Endothelial cell of umbilical vein (primary cell): Measurements from ENCODE around the gene PUS3. TPM values are rescaled to one million over a fixed set of nuclear protein-coding genes. Genes with fewer than 3 reads are reported as not detected.

Experiments used
- BruUV-seq: library from RNA; stranded (reverse); fragments of 400-500 nt; replicated peaks from 2 replicates; lab custom pipeline; 2021; lab: Mats Ljungman, UMichigan
- CTCF ChIA-PET: fragments of 300-600, 350-600 bp; sonication (Branson Sonifier 250); formaldehyde crosslinking; loops from one replicate; lab custom pipeline; 2021; ENCODE audit warnings: antibody characterized with exemption, inconsistent platforms; lab: Charles Lee
- POLR2A ChIA-PET: fragments of 300-600, 350-600 bp; sonication (Branson Sonifier 250); formaldehyde crosslinking; loops from one replicate; lab custom pipeline; 2021; ENCODE audit warnings: antibody characterized with exemption, inconsistent platforms; lab: Charles Lee
- DNase-seq: peaks from one replicate; pipeline ENCODE4 v3.0.0-alpha.2; 2011; ENCODE audit warnings: low read depth, low spot score
- FAIRE-seq: peaks from 2 replicates; lab custom pipeline; 2011; peaks lifted over from hg19 to GRCh38; lab: Jason Lieb, UNC
- H2AFZ ChIP-seq: 2 replicates; pipeline ENCODE4 v1.6.0; 2012; ENCODE audit warnings: low read depth, low read length, control low read depth, inconsistent platforms
- H3K27ac ChIP-seq: 2 replicates; pipeline ENCODE4 v1.5.1; 2011; ENCODE audit warnings: low read depth, mild to moderate bottlenecking, control low read depth, low read length, moderate library complexity; ENCODE audit not compliant: insufficient read depth
- H3K27me3 ChIP-seq, 2 experiments: 2 replicates each; pipeline versions ENCODE4 v1.6.0 to v1.6.1; 2011; ENCODE audit warnings: low read length in 2 of 2, mixed read lengths in 1 of 2; ENCODE audit not compliant: control insufficient read depth in 2 of 2, insufficient read depth in 2 of 2
- H3K36me3 ChIP-seq, 2 experiments: 2 replicates in 1 of 2; 3 replicates in 1 of 2; pipeline ENCODE4 v1.5.1; 2011; ENCODE audit warnings: low read length in 2 of 2, mild to moderate bottlenecking in 1 of 2, moderate library complexity in 1 of 2; ENCODE audit not compliant: control insufficient read depth in 2 of 2, insufficient read depth in 2 of 2; ENCODE audit errors: extremely low read depth in 1 of 2
- H3K4me1 ChIP-seq: 3 replicates; pipeline ENCODE4 v1.5.1; 2011; ENCODE audit warnings: mild to moderate bottlenecking, low read length; ENCODE audit not compliant: control insufficient read depth, insufficient read depth; ENCODE audit errors: extremely low read depth
- H3K4me2 ChIP-seq: 2 replicates; pipeline ENCODE4 v1.6.1; 2011; ENCODE audit warnings: low read length, control low read depth, mixed read lengths; ENCODE audit not compliant: insufficient read depth
- H3K4me3 ChIP-seq, 3 experiments: fragments of 200-600 bp in 1 of 3; sonication (generic), shearing (Covaris generic) in 1 of 3; replicated peaks in 1 of 3; 2 replicates each; pipeline ENCODE4 v1.5.1; 2011 to 2016; ENCODE audit warnings: control low read depth in 3 of 3, low read length in 3 of 3, mild to moderate bottlenecking in 2 of 3, inconsistent platforms in 1 of 3, low read depth in 1 of 3, moderate library complexity in 1 of 3; ENCODE audit not compliant: insufficient read depth in 1 of 3
- H3K79me2 ChIP-seq: 2 replicates; pipeline ENCODE4 v1.6.0; 2012; ENCODE audit warnings: low read length, inconsistent platforms; ENCODE audit not compliant: control insufficient read depth, insufficient read depth
- H3K9ac ChIP-seq: replicated peaks from 2 replicates; pipeline ENCODE3; 2011; ENCODE audit warnings: low read length, control low read depth; ENCODE audit not compliant: insufficient read depth; ENCODE audit errors: extremely low read depth
- H3K9me1 ChIP-seq: replicated peaks from 3 replicates; pipeline ENCODE4 v1.6.0; 2011; ENCODE audit warnings: mild to moderate bottlenecking, low read length; ENCODE audit not compliant: control insufficient read depth, insufficient read depth; ENCODE audit errors: extremely low read depth
- H3K9me3 ChIP-seq: replicated peaks from 2 replicates; pipeline ENCODE4 v1.5.1; 2012; ENCODE audit warnings: low read length, inconsistent platforms; ENCODE audit not compliant: control insufficient read depth, insufficient read depth
- H4K20me1 ChIP-seq: replicated peaks from 2 replicates; pipeline ENCODE3; 2011; ENCODE audit warnings: mild to moderate bottlenecking, low read length; ENCODE audit not compliant: control insufficient read depth, insufficient read depth; ENCODE audit errors: extremely low read depth
- EZH2 ChIP-seq: IDR thresholded peaks from 2 replicates; pipeline ENCODE4 v1.6.1; 2012; ENCODE audit warnings: borderline replicate concordance, low read depth, mild to moderate bottlenecking, moderate library complexity, low read length, inconsistent platforms; ENCODE audit not compliant: severe bottlenecking
- GATA2 ChIP-seq: IDR thresholded peaks from 2 replicates; pipeline ENCODE4 v1.7.0; 2011; ENCODE audit warnings: low read depth, mild to moderate bottlenecking, moderate library complexity, mixed read lengths, low read length; ENCODE audit not compliant: insufficient read length, insufficient read depth
- MYC ChIP-seq: IDR thresholded peaks from one replicate; pipeline ENCODE4 v1.6.1; 2011; ENCODE audit warnings: mild to moderate bottlenecking, low read depth, low read length
- dilution Hi-C: fragments of 300-500 bp; cut with MboI; formaldehyde crosslinking; loops from one replicate; pipeline ENCODE4 v1.15.0; 2019; ENCODE audit warnings: low sequenced_read_pairs; ENCODE audit not compliant: extremely low pct_ligation_motif_present
- intact Hi-C: fragments of 100-400 bp; cut with micrococcal nuclease; formaldehyde crosslinking; loops from one replicate; pipeline ENCODE4 v1.10.0; 2022
- polyA plus RNA-seq, 4 experiments: library from polyadenylated mRNA; depleted of rRNA in 3 of 4; stranded (reverse) in 3 of 4; unstranded in 1 of 4; fragments of >200 nt; gene quantifications; 2 replicates each; pipeline versions ENCODE4 v1.2.1 to v1.2.3, GENCODE V29; 2011 to 2012; ENCODE audit warnings: missing spikeins in 1 of 4
- total RNA-seq: library from RNA; stranded (reverse); gene quantifications from 2 replicates; pipeline ENCODE4 v1.2.3, GENCODE V29; 2021

Gene PUS3
- total and polyA plus RNA-seq, 2 donors (not counting 3 experiments of a cell fraction or from before 2014, with no cell fraction given), result 5.1 to 10.3 TPM

- DNase-seq (no peak), FAIRE-seq (no peak)
- Histone ChIP-seq H2AFZ (no peak within 1 kb of the TSS), H3K4me1 (peaks cover 8% of the 10 kb centered on the region), H3K9me1 (no peaks in the 10 kb centered on the region), H3K79me2 (peaks cover 19% of the 10 kb centered on the region), H3K27me3 (peaks cover 17 to 24% of the 10 kb centered on the region in 2 experiments), H3K4me3 (peak within 1 kb of the TSS in 1 of 3 experiments; percentile 88), H4K20me1 (no peaks in the 10 kb centered on the region), H3K36me3 (peaks cover 4 to 9% of the 10 kb centered on the region in 2 experiments), H3K9me3 (no peaks in the 10 kb centered on the region), H3K4me2 (peak within 1 kb of the TSS; percentile 70), H3K9ac (no peak within 1 kb of the TSS), H3K27ac (no peak within 1 kb of the TSS)
- TF ChIP-seq GATA2 (no peak), MYC (no peak), EZH2 (peak; percentile 77)
- ChIA-PET POLR2A (interaction anchor here (0.7 kb wide), 1 partner anchor 14 kb away, joined by 3 read pairs; no protein-coding TSS in a partner anchor), CTCF (interaction anchor here (1.2 to 2.0 kb wide), 3 partner anchors 17 to 290 kb away, joined by 4 to 18 read pairs (median 9); partner anchors contain the start of gene HYLS1)
- intact Hi-C loops (loop anchor here (1.0 kb wide), 1 partner anchor 16 kb away; no protein-coding TSS in a partner anchor), dilution Hi-C loops (no loop called here)
- BruUV-seq, result no TSS peak
Observed at GRCh38 chr11:125903711-125904659, 979 bp upstream of the PUS3 start, which contains the start of gene DDX25. DDX25 (plus strand) TSS chr11:125904508; CDS start chr11:125904518, 10 bp downstream.
